WTC11 (cell line): ENCODE measurements around the gene RHBG. TPM values are rescaled to one million over a fixed set of nuclear protein-coding genes. Genes with fewer than 3 reads are reported as not detected.
A peak's percentile ranks its signal among the peaks of the same experiment; 100 is the strongest.

Experiments used
- ATAC-seq: fragments of 200-7000 bp; cut with Tn5 transposase; 2 replicates; pipeline ENCODE4 v1.10.0; 2021; ENCODE audit warnings: mild to moderate bottlenecking, moderate library complexity
- CTCF ChIA-PET: fragments of 300-600 bp; sonication (Branson Sonifier 250); formaldehyde crosslinking; loops from one replicate; lab custom pipeline; 2021; ENCODE audit warnings: antibody characterized with exemption; lab: Charles Lee
- POLR2A ChIA-PET: fragments of 350-600 bp; sonication (Branson Sonifier 250); formaldehyde crosslinking; loops from one replicate; lab custom pipeline; 2021; ENCODE audit warnings: antibody characterized with exemption; lab: Charles Lee
- DNase-seq: peaks from one replicate; pipeline ENCODE4 v3.0.0; 2021; ENCODE audit warnings: low spot score
- H3K27ac Mint-ChIP-seq: 2 replicates; pipeline ENCODE4 v1.8.0; 2021; ENCODE audit warnings: mixed read lengths
- H3K27me3 Mint-ChIP-seq: 2 replicates; pipeline ENCODE4 v1.8.0; 2021; ENCODE audit warnings: low read depth, mild to moderate bottlenecking, moderate library complexity, mixed read lengths
- H3K36me3 Mint-ChIP-seq: 2 replicates; pipeline ENCODE4 v1.8.0; 2021; ENCODE audit warnings: mixed read lengths
- H3K4me1 Mint-ChIP-seq: 2 replicates; pipeline ENCODE4 v1.8.0; 2022; ENCODE audit warnings: mixed read lengths
- H3K4me3 Mint-ChIP-seq: 2 replicates; pipeline ENCODE4 v1.8.0; 2021; ENCODE audit warnings: mild to moderate bottlenecking, moderate library complexity, mixed read lengths
- H3K9me3 Mint-ChIP-seq: 2 replicates; pipeline ENCODE4 v1.8.0; 2021; ENCODE audit warnings: mixed read lengths
- ARID4B ChIP-seq: sonication (generic); formaldehyde crosslinking; IDR thresholded peaks from 2 replicates; pipeline ENCODE4 v1.8.0; 2023; ENCODE audit warnings: missing genetic modification reagents, mild to moderate bottlenecking, borderline replicate concordance
- E2F1 ChIP-seq: sonication (generic); formaldehyde crosslinking; IDR thresholded peaks from 2 replicates; pipeline ENCODE4 v1.8.0; 2022; ENCODE audit warnings: mild to moderate bottlenecking, missing genetic modification reagents
- ESRRA ChIP-seq: sonication (generic); formaldehyde crosslinking; IDR thresholded peaks from 2 replicates; pipeline ENCODE4 v1.8.1; 2022; ENCODE audit warnings: mild to moderate bottlenecking, missing genetic modification reagents, borderline replicate concordance
- FOXJ3 ChIP-seq: sonication (generic); formaldehyde crosslinking; IDR thresholded peaks from 2 replicates; pipeline ENCODE4 v1.9.0; 2021; ENCODE audit warnings: missing genetic modification reagents, mild to moderate bottlenecking, borderline replicate concordance
- JAZF1 ChIP-seq: fragments of 250-450 bp; sonication (Bioruptor Pico); IDR thresholded peaks from 2 replicates; pipeline ENCODE4 v1.9.0; 2021; ENCODE audit warnings: moderate library complexity, mild to moderate bottlenecking, inconsistent platforms
- KAT7 ChIP-seq: sonication (generic); formaldehyde crosslinking; IDR thresholded peaks from 2 replicates; pipeline ENCODE4 v1.8.1; 2023; ENCODE audit warnings: missing genetic modification reagents, mild to moderate bottlenecking, borderline replicate concordance
- NR2C2 ChIP-seq: sonication (generic); formaldehyde crosslinking; IDR thresholded peaks from 2 replicates; pipeline ENCODE4 v1.8.0; 2022; ENCODE audit warnings: mild to moderate bottlenecking, missing genetic modification reagents
- PREB ChIP-seq: sonication (generic); formaldehyde crosslinking; IDR thresholded peaks from 2 replicates; pipeline ENCODE4 v1.8.1; 2022; ENCODE audit warnings: mild to moderate bottlenecking, missing genetic modification reagents, moderate library complexity, borderline replicate concordance
- RELA ChIP-seq: sonication (generic); formaldehyde crosslinking; IDR thresholded peaks from 2 replicates; pipeline ENCODE4 v1.8.1; 2022; ENCODE audit warnings: missing genetic modification reagents, mild to moderate bottlenecking, borderline replicate concordance
- TEAD1 ChIP-seq: sonication (generic); formaldehyde crosslinking; IDR thresholded peaks from 2 replicates; pipeline ENCODE4 v1.8.0; 2022; ENCODE audit warnings: mild to moderate bottlenecking, missing genetic modification reagents
- ZNF219 ChIP-seq: sonication (generic); formaldehyde crosslinking; IDR thresholded peaks from 2 replicates; pipeline ENCODE4 v1.8.0; 2023; ENCODE audit warnings: missing genetic modification reagents, mild to moderate bottlenecking, borderline replicate concordance
- ZNF263 ChIP-seq: sonication (generic); formaldehyde crosslinking; IDR thresholded peaks from 2 replicates; pipeline ENCODE4 v1.8.1; 2022; ENCODE audit warnings: low read depth, mild to moderate bottlenecking, moderate library complexity, missing genetic modification reagents
- ZNF396 ChIP-seq: fragments of 250-450 bp; sonication (Bioruptor Pico); IDR thresholded peaks from 2 replicates; pipeline ENCODE4 v1.8.0; 2021; ENCODE audit warnings: mild to moderate bottlenecking, moderate library complexity, borderline replicate concordance
- ZNF416 ChIP-seq: fragments of 250-450 bp; sonication (Bioruptor Pico); IDR thresholded peaks from 2 replicates; pipeline ENCODE4 v1.9.0; 2021; ENCODE audit warnings: mild to moderate bottlenecking, inconsistent platforms
- ZNF671 ChIP-seq: fragments of 250-450 bp; sonication (Bioruptor Pico); IDR thresholded peaks from 2 replicates; pipeline ENCODE4 v1.8.0; 2021; ENCODE audit warnings: mild to moderate bottlenecking
- total RNA-seq: library from RNA; stranded (reverse); gene quantifications from 3 replicates; pipeline ENCODE4 v1.2.3, GENCODE V29; 2021
- TF ChIP-seq, protein P1 (sequence below): sonication (generic); formaldehyde crosslinking; IDR thresholded peaks from 2 replicates; pipeline ENCODE4 v1.8.0; 2022; ENCODE audit warnings: mild to moderate bottlenecking, missing genetic modification reagents
- TF ChIP-seq, protein P2 (sequence below): sonication (generic); formaldehyde crosslinking; conservative IDR thresholded peaks from 2 replicates; pipeline ENCODE4 v1.8.1; 2022; ENCODE audit warnings: mild to moderate bottlenecking, missing genetic modification reagents
- TF ChIP-seq, protein P3 (sequence below): sonication (generic); formaldehyde crosslinking; IDR thresholded peaks from 2 replicates; pipeline ENCODE4 v1.8.1; 2022; ENCODE audit warnings: mild to moderate bottlenecking, moderate library complexity, missing genetic modification reagents

RHBG gene
- total RNA-seq, 1 experiment from 2014 or later: 1.9 TPM

DNA sequence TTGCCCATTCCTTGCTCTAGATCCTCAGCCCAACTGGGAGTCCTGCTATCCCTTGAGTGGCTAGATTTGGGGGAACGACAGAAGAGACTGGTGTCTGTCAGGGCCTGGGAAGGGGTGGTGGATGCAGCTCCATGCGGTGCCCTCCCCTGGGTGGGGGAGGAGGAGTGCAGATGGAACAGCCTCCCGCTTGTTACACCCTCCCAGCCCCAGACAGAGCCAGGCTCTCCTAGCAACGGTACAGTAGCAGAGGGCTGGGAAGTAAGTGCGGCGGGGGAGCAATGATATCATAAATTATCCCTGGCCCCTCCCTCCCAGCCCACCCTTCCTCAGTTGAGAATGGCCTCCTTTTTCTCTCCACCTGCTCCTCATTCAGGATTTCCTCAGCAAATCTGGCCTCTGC, 37.2 kb downstream of the RHBG start (continued):
- no peak for TF ChIP-seq FOXJ3 (CRISPR knock-in tag)

DNA sequence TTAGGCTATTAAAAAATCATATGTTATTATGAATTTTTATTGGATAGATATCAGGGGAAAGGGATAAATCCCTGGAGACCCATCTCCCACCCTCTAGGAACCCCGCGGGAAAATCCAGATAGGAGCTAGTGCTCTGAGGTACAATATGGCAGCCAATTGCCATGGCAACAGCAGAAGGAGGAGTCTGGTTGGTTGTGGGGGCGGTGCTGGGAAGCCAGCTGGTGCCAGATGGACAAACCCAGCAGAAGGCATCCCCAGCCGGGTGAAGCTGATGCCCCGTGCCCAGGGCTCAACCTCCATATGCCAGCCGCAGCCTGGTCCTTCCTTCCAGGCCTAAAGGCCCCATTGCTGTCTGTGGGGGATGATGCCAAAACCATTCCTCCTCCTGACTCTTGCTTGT, 38.3 kb downstream of the RHBG start:
- peaks cover 6% of the 10 kb centered on the region for H3K4me1 Mint-ChIP-seq
- no peak overlapping the region for H3K4me3 Mint-ChIP-seq
- no peaks in the 10 kb centered on the region for H3K36me3 Mint-ChIP-seq
- DNase-seq: no peak
- H3K9me3 Mint-ChIP-seq: no peaks in the 10 kb centered on the region
- ChIA-PET POLR2A (interaction anchor here (0.9 kb wide), 1 partner anchor 12 kb away, joined by 3 read pairs; no protein-coding TSS in a partner anchor), CTCF (interaction anchor here (0.9 to 1.4 kb wide), 7 partner anchors 9 to 39 kb away, joined by 3 to 11 read pairs (median 4); no protein-coding TSS in a partner anchor)
- no peak overlapping the region for H3K27ac Mint-ChIP-seq
- peaks cover 8% of the 10 kb centered on the region; the same call in 1 of the 2 replicates for H3K27me3 Mint-ChIP-seq
- TF ChIP-seq ZNF671 (no peak), JAZF1 (CRISPR knock-in tag) (no peak), ESRRA (CRISPR knock-in tag) (no peak), ZNF396 (CRISPR knock-in tag) (no peak)
- peak; percentile 72 for ATAC-seq

DNA sequence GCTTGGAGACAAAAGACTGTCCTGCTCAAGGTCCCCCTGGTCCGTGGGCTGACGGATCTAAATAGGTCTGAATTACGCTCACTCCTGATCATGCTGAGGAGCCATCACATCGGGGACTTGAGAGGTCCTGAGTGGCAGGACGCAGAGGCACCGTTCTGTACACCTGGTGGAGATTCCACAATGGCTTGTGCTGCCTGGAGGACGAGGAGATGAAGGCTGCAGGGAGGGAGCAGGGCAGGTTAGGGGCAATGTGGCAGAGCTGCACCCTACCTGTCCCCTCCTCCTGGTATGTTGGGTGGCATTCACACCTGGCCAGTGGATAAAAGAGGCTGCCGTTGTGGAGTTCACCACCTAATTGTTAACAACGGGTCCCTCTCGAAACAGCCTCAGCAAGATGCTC, 38.7 kb downstream of the RHBG start:
- DNase-seq: no peak
- Mint-ChIP-seq H3K4me1 (peaks cover 10% of the 10 kb centered on the region), H3K36me3 (no peaks in the 10 kb centered on the region), H3K9me3 (no peaks in the 10 kb centered on the region), H3K27me3 (peaks cover 8% of the 10 kb centered on the region; the same call in 1 of the 2 replicates), H3K27ac (no peak overlapping the region), H3K4me3 (no peak overlapping the region)
- CTCF ChIA-PET: interaction anchor here (0.9 to 1.4 kb wide), 7 partner anchors 10 to 38 kb away, joined by 3 to 11 read pairs (median 4); no protein-coding TSS in a partner anchor
- POLR2A ChIA-PET: interaction anchor here (0.9 kb wide), 1 partner anchor 12 kb away, joined by 3 read pairs; no protein-coding TSS in a partner anchor
- ATAC-seq: no peak
- TF ChIP-seq, protein P1, sequence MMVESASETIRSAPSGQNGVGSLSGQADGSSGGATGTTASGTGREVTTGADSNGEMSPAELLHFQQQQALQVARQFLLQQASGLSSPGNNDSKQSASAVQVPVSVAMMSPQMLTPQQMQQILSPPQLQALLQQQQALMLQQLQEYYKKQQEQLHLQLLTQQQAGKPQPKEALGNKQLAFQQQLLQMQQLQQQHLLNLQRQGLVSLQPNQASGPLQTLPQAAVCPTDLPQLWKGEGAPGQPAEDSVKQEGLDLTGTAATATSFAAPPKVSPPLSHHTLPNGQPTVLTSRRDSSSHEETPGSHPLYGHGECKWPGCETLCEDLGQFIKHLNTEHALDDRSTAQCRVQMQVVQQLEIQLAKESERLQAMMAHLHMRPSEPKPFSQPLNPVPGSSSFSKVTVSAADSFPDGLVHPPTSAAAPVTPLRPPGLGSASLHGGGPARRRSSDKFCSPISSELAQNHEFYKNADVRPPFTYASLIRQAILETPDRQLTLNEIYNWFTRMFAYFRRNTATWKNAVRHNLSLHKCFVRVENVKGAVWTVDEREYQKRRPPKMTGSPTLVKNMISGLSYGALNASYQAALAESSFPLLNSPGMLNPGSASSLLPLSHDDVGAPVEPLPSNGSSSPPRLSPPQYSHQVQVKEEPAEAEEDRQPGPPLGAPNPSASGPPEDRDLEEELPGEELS: no peak
- no peak for TF ChIP-seq RELA (CRISPR knock-in tag)
- no peak for TF ChIP-seq NR2C2 (CRISPR knock-in tag)
- TF ChIP-seq KAT7 (CRISPR knock-in tag): no peak
- no peak for TF ChIP-seq ZNF671
- no peak for TF ChIP-seq PREB
- TF ChIP-seq ZNF263 (CRISPR knock-in tag): no peak
- no peak for TF ChIP-seq E2F1 (CRISPR knock-in tag)
- TF ChIP-seq TEAD1 (CRISPR knock-in tag): no peak
- TF ChIP-seq, protein P2, sequence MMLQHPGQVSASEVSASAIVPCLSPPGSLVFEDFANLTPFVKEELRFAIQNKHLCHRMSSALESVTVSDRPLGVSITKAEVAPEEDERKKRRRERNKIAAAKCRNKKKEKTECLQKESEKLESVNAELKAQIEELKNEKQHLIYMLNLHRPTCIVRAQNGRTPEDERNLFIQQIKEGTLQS (CRISPR knock-in tag): no peak
- TF ChIP-seq ZNF219 (CRISPR knock-in tag): no peak
- TF ChIP-seq ZNF416 (CRISPR knock-in tag): no peak
- no peak for TF ChIP-seq ARID4B
- TF ChIP-seq, protein P3, sequence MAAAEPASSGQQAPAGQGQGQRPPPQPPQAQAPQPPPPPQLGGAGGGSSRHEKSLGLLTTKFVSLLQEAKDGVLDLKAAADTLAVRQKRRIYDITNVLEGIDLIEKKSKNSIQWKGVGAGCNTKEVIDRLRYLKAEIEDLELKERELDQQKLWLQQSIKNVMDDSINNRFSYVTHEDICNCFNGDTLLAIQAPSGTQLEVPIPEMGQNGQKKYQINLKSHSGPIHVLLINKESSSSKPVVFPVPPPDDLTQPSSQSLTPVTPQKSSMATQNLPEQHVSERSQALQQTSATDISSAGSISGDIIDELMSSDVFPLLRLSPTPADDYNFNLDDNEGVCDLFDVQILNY (CRISPR knock-in tag): no peak
- TF ChIP-seq, all 79 proteins: peak for 0
